Inflammatory macrophage treated with lipopolysaccharide for 1 hour (primary cell): Measurements from ENCODE around the gene KRTAP5-11.
A peak's percentile ranks its signal among the peaks of the same experiment; 100 is the strongest.
"Not testable (repeated sequence)": the region's sequence is repeated elsewhere in the genome, so short reads cannot be mapped to it uniquely, and the experiment has no call there.

ENCODE experiments used
- DNase-seq, 2 donors: peaks; one replicate each; pipeline ENCODE4 v3.0.0-alpha.2; 2020 to 2022

KRTAP5-11 gene

GRCh38 chr11:71580057-71581003 is 2.3 kb downstream of the KRTAP5-11 start:
- peak; percentile 16 to 37 for DNase-seq

DNA sequence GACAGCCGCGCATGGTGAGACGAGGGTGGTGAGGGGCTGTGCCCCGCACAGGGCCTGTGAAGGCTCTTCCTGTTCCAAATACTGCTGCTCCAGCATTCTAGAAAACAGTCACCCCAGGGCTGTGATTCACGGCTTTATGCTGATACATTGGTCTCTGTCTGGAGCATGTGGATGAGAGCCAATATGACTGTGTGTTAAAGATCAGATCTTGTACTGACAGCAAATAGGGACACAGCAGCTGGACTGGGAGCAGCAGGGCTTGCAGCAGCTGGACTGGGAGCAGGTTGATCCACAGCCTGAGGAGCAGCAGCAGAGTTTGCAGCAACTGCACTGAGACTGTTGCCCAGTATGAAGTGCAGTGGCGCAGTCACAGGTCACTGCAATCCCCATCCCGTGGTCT is 3.2 kb downstream of the KRTAP5-11 start:
- not testable (repeated sequence) for DNase-seq

- no peak for DNase-seq
Observed at GRCh38 chr11:71577469-71578004, 5.1 kb downstream of the KRTAP5-11 start.

DNA sequence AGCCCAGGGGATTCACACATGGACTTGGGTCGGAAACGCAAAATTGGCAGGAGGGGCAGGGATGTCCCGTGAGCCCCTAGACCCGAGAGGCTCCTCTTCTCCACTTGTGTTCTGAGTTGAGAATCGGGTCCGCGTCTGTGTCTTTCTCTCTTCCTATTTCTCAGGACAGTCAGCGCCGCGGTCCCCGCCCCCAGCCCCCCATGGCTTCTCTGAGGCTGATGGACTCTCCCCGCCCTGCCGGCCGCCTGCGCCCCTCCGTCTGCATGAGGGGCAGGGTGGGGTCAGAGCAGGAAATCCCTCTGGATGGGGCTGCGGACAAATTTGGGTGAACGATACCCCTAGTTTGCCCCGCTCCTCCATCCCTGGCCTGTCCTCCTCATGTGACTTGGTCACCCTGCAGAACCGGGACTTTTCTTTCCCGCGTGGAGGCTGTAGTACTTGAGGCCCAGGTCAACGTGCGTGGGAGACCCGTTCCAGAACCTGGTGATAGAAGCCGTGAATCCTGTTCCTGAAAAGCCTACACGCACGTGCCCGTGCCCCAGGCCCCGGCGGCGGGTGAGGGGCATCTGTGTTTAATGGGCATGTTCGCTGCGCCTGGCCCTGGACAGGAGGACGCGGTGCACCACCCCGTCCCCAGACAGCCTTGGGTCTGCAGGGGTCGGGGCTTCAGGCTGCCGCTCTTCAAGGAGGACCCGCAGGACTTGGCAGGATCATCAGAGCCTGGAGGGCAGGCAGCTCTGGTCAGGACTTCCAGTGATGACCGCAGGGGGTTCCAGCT is 5.8 kb downstream of the KRTAP5-11 start:
- not testable (repeated sequence) for DNase-seq

DNA sequence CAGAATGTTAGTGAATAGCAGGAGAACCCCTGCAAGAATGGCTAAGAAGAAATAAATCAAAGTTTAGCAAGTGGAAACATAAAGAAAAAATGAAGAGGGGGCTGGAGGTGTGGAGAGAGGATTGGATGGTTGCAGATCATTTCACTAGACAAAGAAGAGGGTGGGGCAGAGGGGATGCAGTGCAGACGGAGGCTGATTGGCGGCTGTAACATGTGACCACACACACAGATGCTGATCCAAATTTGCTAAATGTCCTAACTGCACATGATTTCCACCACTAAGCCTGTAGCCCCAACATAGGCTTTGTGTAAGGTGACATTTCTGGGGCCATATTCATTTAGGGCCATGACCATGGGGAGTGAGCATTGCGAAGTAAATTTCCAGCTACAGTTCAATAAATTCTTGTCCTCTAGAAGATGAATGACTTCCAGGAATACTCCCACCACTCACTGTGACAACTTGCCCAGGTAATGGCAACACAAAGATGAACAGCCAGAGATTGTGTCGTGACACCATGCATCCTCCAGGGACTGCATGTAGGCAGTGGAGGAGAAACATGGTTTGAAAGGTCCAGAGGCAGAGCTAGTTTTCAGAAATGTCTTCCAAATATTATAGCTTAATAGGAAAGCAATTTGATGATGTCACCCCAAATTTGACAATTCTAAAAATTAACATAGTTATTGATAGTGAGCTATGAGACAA is 6.8 kb downstream of the KRTAP5-11 start:
- DNase-seq = no peak

- DNase-seq = no peak
Observed at GRCh38 chr11:71574418-71574817, 8.3 kb downstream of the KRTAP5-11 start.

DNA sequence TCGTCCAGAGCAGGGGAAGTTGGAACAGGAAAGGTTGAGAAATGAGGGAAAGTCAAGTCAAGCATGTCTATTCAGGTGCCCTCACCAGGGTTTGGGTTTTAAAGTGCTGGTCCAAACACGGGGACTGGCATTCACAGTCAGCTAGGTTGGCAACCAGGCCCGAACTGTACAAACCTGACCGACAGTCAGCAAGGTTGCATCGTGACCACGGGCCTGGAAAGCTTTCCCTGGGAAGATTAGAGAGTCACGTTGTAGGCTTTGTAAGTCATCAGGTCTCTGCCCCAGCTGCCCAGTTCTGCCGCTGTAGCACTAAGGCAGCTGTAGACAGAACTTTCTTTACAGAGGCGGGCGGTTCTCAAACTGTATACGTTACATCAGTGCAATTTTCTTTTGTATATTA is 9.9 kb downstream of the KRTAP5-11 start:
- no peak for DNase-seq

DNA sequence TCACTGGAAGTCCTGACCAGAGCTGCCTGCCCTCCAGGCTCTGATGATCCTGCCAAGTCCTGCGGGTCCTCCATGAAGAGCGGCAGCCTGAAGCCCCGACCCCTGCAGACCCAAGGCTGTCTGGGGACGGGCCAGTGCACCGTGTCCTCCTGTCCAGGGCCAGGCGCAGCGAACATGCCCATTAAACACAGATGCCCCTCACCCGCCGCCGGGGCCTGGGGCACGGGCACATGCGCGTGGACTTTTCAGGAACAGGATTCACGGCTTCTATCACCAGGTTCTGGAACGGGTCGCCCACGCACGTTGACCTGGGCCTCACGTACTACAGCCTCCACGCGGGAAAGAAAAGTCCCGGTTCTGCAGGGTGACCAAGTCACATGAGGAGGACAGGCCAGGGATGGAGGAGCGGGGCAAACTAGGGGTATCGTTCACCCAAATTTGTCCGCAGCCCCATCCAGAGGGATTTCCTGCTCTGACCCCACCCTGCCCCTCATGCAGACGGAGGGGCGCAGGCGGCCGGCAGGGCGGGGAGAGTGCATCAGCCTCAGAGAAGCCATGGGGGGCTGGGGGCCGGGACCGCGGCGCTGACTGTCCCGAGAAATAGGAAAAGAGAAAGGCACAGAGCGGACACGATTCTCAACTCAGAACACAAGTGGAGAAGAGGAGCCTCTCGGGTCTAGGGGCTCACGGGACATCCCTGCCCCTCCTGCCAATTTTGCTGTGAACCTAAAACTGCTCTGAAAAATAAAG is 11.4 kb downstream of the KRTAP5-11 start:
- DNase-seq = not testable (repeated sequence)

DNA sequence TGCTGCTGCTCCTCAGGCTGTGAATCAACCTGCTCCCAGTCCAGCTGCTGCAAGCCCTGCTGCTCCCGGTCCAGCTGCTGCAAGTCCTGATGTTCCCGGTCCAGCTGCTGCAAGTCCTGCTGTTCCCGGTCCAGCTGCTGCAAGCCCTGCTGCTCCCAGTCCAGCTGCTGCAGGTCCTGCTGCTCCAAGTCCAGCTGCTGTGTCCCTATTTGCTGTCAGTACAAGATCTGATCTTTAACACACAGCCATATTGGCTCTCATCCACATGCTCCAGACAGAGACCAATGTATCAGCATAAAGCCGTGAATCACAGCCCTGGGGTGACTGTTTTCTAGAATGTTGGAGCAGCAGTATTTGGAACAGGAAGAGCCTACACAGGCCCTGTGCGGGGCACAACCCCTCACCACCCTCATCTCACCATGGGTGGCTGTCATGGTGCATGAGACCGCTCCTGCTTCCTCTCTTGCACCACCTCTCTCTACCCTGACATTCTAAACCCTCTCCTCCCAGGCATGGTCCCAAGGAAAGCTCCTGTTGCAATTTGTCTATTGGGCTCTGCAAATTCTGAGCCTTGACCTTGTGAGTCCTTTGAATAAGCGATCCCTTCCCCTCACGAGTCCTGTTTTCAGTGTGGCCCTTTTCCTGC is 13.8 kb downstream of the KRTAP5-11 start:
- no peak for DNase-seq

DNA sequence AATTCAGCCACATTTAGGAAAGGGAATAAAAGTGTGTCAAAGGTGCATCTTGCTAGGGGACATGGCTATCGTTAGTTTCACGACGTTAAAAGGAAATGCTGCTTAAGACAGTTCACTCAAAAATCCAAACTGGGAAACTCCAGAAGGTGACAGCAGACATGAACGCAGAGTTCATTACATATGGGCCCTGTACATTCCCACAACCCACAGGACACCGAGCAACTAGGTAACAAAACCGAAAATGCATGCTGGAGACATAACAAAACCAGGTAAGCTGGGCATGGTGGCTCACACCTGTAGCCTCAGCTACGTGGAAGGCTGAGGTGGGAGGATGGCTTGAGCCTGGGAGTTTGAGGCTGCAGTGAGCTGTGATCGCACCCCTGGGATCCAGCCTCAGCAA is 15.0 kb downstream of the KRTAP5-11 start:
- DNase-seq = not testable (repeated sequence)

DNA sequence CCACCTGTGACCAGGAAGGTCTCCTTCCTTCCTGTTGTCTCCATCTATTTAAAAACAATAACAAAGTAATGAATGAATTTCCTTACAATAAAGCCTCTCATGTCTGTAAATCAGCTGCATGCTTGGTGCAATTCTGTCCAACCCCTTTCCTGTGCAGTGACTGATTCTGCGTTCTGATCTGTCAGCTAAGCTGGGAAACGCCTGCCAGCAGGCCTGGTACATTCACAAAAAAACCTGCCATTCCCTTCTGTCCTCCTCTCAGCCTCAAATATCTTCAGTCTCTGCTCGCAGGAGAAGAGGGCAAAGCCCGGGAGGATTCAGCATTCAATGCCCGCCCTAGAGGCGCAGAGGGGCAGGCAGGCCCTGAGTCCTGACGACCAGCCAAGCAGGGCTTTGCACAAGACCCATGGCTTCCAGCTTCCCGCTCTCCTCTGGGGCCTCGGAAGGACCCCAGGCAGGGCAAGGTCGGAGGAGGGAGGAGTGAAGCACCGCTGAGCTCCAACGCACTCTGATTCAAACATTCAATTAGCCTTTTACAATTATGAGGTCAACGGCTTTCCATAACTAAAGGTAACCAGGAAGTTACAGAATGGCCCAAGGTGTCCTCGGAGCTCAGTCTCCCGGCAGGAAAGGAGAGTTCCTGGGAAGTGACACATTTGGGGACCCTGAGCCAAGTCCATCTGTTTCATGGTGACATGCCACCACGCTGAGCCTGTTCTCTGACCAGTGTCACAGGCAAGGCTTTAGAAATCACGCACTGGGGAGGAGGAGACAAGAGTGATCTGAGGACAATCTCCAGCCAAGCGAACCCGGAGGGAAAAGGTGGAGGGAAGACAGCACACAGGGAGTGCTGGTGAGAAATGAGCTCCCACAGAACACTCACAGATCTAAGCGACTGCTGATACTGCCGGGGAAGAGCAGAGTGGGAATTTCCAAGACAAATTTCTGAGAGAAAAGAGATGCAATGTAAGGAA is 15.8 kb downstream of the KRTAP5-11 start:
- DNase-seq = not testable (repeated sequence)

- DNase-seq = no peak
Observed at GRCh38 chr11:71566081-71566620, 16.5 kb downstream of the KRTAP5-11 start.

- no peak for DNase-seq
Observed at GRCh38 chr11:71565263-71565662, 17.4 kb downstream of the KRTAP5-11 start, which contains the start of gene KRTAP5-10. Gene KRTAP5-10, plus strand, starts transcription at chr11:71565563. Its CDS starts 25 bp downstream, at chr11:71565588.

GRCh38 chr11:71564430-71564829 is 18.2 kb downstream of the KRTAP5-11 start:
- DNase-seq = no peak

DNA sequence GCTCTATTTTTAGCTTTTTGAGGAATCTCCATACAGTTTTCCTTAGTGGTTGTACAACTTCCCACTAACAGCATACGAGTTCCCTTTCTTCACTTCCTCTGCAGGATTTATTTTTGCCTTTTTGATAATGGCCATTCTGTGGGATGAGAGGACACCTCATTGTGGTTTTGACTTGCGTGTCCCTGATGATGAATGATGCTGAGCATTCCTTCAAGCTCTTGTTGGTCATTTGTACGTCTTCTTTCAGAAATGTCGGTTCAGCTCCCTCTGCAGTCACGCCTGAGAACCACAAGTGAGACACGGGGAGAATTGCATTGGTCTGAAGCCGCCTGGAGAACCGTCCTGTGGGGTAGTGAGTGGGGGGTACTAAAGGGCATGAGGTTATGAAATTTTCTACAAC is 19.3 kb downstream of the KRTAP5-11 start:
- DNase-seq = peak; percentile 66 to 67

- DNase-seq = no peak
Observed at GRCh38 chr11:71562120-71562519, 20.6 kb downstream of the KRTAP5-11 start.

DNA sequence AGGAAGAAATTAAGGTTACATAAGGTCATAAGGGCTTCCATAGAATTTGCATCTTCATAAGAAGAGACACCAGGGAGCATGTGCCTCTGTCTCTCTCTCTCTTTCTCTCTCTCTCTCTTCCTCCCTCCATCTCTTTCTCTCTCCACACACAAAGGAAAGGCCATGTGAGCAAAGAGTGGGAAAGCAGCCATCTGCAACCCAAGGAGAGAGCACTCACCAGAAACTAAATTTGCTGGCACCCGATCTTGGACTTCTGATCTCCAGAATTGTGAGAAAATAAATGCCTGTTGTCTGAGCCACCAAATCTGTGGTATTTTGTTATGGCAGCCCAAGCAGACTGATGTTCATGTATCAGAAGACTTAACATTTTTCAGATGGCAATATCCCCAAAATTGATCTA is 23.7 kb downstream of the KRTAP5-11 start:
- no peak for DNase-seq

GRCh38 chr11:71557257-71557656 is 25.4 kb downstream of the KRTAP5-11 start:
- no peak for DNase-seq

GRCh38 chr11:71556018-71556417 is 26.7 kb downstream of the KRTAP5-11 start:
- DNase-seq = no peak

DNA sequence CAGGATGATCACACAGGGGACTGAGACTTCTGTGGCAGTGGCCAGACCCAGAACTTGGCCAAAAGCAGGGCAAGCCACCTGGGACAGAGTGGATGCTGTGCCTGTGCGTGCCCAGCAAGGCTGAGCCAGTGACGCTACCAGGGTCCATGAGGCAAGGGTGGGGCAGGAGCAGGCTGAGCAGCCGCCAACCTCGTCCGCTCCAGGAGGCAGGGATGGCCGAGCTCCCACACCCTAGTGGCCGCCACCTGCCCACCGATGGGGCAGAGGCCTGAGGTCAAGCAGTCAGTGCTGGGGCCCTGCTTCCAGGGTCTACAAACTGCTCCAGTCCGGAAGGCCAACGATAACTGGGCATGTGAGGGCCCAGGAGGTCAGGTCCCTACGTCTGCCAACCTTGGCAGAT is 27.2 kb downstream of the KRTAP5-11 start:
- DNase-seq = no peak
